IMR-90 (cell line): ENCODE data around the gene CACNA2D3. TPM values are rescaled to one million over a fixed set of nuclear protein-coding genes. Genes with fewer than 3 reads are reported as not detected.
A peak's percentile ranks its signal among the peaks of the same experiment; 100 is the strongest.

Source experiments
- ATAC-seq: fragments of 200-7000 bp; cut with Tn5 transposase; 2 replicates; pipeline ENCODE4 v1.9.1; 2020; ENCODE audit warnings: low read depth, mild to moderate bottlenecking, moderate library complexity
- BruUV-seq: library from RNA; stranded (reverse); fragments of 400-500 nt; replicated peaks from 2 replicates; lab custom pipeline; 2021; lab: Mats Ljungman, UMichigan
- CTCF ChIA-PET: fragments of 300-600 bp; formaldehyde crosslinking; extraction: SDS; loops from one replicate; lab custom pipeline; 2021; ENCODE audit warnings: antibody characterized with exemption; lab: Yijun Ruan, JAX
- POLR2A ChIA-PET: fragments of 300-600 bp; sonication (Branson Sonifier 250); formaldehyde crosslinking; loops from one replicate; lab custom pipeline; 2022; ENCODE audit warnings: antibody characterized with exemption; ENCODE audit not compliant: unreplicated experiment; lab: Charles Lee
- DNase-seq: peaks from one replicate; pipeline ENCODE4 v3.0.0; 2013
- H2AFZ ChIP-seq: replicated peaks from 2 replicates; pipeline ENCODE3; 2013; ENCODE audit warnings: low read length, mild to moderate bottlenecking; ENCODE audit not compliant: poor library complexity
- H2AK5ac ChIP-seq: 2 replicates; pipeline ENCODE4 v1.6.1; 2013; ENCODE audit warnings: low read depth, low read length, inconsistent platforms
- H2AK9ac ChIP-seq: replicated peaks from 2 replicates; pipeline ENCODE3; 2013; ENCODE audit warnings: mild to moderate bottlenecking, low read depth, low read length, moderate library complexity; ENCODE audit not compliant: poor library complexity
- H2BK120ac ChIP-seq: 2 replicates; pipeline ENCODE4 v1.6.1; 2013; ENCODE audit warnings: low read depth, low read length, inconsistent platforms
- H2BK15ac ChIP-seq: 3 replicates; pipeline ENCODE4 v1.6.1; 2013; ENCODE audit warnings: low read depth, low read length, inconsistent platforms
- H2BK20ac ChIP-seq: 2 replicates; pipeline ENCODE4 v1.6.1; 2013; ENCODE audit warnings: low read depth, mild to moderate bottlenecking, inconsistent platforms, low read length, moderate library complexity
- H2BK5ac ChIP-seq: 2 replicates; pipeline ENCODE4 v1.6.1; 2013; ENCODE audit warnings: mild to moderate bottlenecking, low read depth, low read length, inconsistent platforms; ENCODE audit not compliant: poor library complexity, severe bottlenecking
- H3K14ac ChIP-seq: replicated peaks from 2 replicates; pipeline ENCODE4 v1.6.1; 2013; ENCODE audit warnings: low read depth, low read length, inconsistent platforms
- H3K18ac ChIP-seq: 2 replicates; pipeline ENCODE4 v1.6.1; 2013; ENCODE audit warnings: low read depth, low read length, control low read depth
- H3K23ac ChIP-seq: 2 replicates; pipeline ENCODE4 v1.6.1; 2013; ENCODE audit warnings: low read depth, low read length, inconsistent platforms
- H3K27ac ChIP-seq: 2 replicates; pipeline ENCODE4 v1.5.1; 2013; ENCODE audit warnings: mild to moderate bottlenecking, control low read depth, low read length; ENCODE audit not compliant: insufficient read depth
- H3K27me3 ChIP-seq: 2 replicates; pipeline ENCODE4 v1.6.1; 2013; ENCODE audit warnings: low read length; ENCODE audit not compliant: control insufficient read depth, insufficient read depth
- H3K36me3 ChIP-seq: 2 replicates; pipeline ENCODE4 v1.6.1; 2013; ENCODE audit warnings: low read length, mixed read lengths; ENCODE audit not compliant: control insufficient read depth, insufficient read depth
- H3K4ac ChIP-seq: 2 replicates; pipeline ENCODE4 v1.6.1; 2013; ENCODE audit warnings: low read depth, low read length, inconsistent platforms
- H3K4me1 ChIP-seq: 2 replicates; pipeline ENCODE4 v1.6.1; 2013; ENCODE audit warnings: low read length, mixed read lengths; ENCODE audit not compliant: control insufficient read depth, insufficient read depth
- H3K4me2 ChIP-seq: 2 replicates; pipeline ENCODE4 v1.6.1; 2013; ENCODE audit warnings: low read depth, mild to moderate bottlenecking, control low read depth, low read length, moderate library complexity
- H3K4me3 ChIP-seq: 2 replicates; pipeline ENCODE4 v1.5.1; 2013; ENCODE audit warnings: low read depth, mild to moderate bottlenecking, control low read depth, low read length, moderate library complexity; ENCODE audit not compliant: insufficient read depth
- H3K56ac ChIP-seq: 2 replicates; pipeline ENCODE4 v1.6.1; 2013; ENCODE audit warnings: low read length, inconsistent platforms; ENCODE audit not compliant: insufficient read depth; ENCODE audit errors: extremely low read depth
- H3K79me1 ChIP-seq, 2 experiments: 2 replicates each; pipeline ENCODE4 v1.6.1; 2013; ENCODE audit warnings: low read length in 2 of 2, inconsistent platforms in 1 of 2, low read depth in 1 of 2
- H3K9ac ChIP-seq: 2 replicates; pipeline ENCODE4 v1.6.1; 2013; ENCODE audit warnings: low read depth, low read length, control low read depth
- H3K9me1 ChIP-seq: 2 replicates; pipeline ENCODE4 v1.6.1; 2013; ENCODE audit warnings: low read length, inconsistent platforms; ENCODE audit not compliant: insufficient read depth
- H3K9me3 ChIP-seq: 2 replicates; pipeline ENCODE4 v1.6.1; 2013; ENCODE audit warnings: low read length; ENCODE audit not compliant: control insufficient read depth, insufficient read depth
- H4K20me1 ChIP-seq: 2 replicates; pipeline ENCODE4 v1.6.1; 2013; ENCODE audit warnings: low read length, inconsistent platforms; ENCODE audit not compliant: insufficient read depth
- H4K5ac ChIP-seq: 2 replicates; pipeline ENCODE4 v1.6.1; 2013; ENCODE audit warnings: mild to moderate bottlenecking, low read depth, low read length, control low read depth
- H4K8ac ChIP-seq, 2 experiments: 2 replicates each; pipeline ENCODE4 v1.6.1; 2013; ENCODE audit warnings: low read depth in 2 of 2, low read length in 2 of 2, control low read depth in 1 of 2, inconsistent platforms in 1 of 2
- H4K91ac ChIP-seq: 2 replicates; pipeline ENCODE4 v1.6.1; 2013; ENCODE audit warnings: low read depth, low read length, inconsistent platforms; ENCODE audit not compliant: insufficient read depth
- BHLHE40 ChIP-seq: fragments of 150-350 bp; IDR thresholded peaks from 2 replicates; pipeline ENCODE4 v1.6.1; 2016; ENCODE audit warnings: mild to moderate bottlenecking, low read depth, low read length
- CEBPB ChIP-seq: IDR thresholded peaks from 2 replicates; pipeline ENCODE4 v1.6.1; 2012; ENCODE audit warnings: low read depth, low read length, improper control_type of control experiment
- CHD1 ChIP-seq: IDR thresholded peaks from 2 replicates; pipeline ENCODE4 v1.6.1; 2012; ENCODE audit warnings: low read depth, low read length, improper control_type of control experiment
- FOS ChIP-seq: fragments of 150-350 bp; IDR thresholded peaks from 2 replicates; pipeline ENCODE4 v1.6.1; 2016; ENCODE audit warnings: low read depth, low read length
- MAFK ChIP-seq: IDR thresholded peaks from 2 replicates; pipeline ENCODE4 v1.6.1; 2012; ENCODE audit warnings: low read depth, low read length, improper control_type of control experiment
- MAZ ChIP-seq: IDR thresholded peaks from 2 replicates; pipeline ENCODE4 v1.6.1; 2012; ENCODE audit warnings: low read depth, mild to moderate bottlenecking, low read length, improper control_type of control experiment, moderate library complexity, borderline replicate concordance
- MXI1 ChIP-seq: IDR thresholded peaks from 2 replicates; pipeline ENCODE4 v1.6.1; 2012; ENCODE audit warnings: low read depth, mild to moderate bottlenecking, low read length, moderate library complexity, borderline replicate concordance
- NFE2L2 ChIP-seq: fragments of 150-350 bp; IDR thresholded peaks from 2 replicates; pipeline ENCODE4 v1.6.1; 2016; ENCODE audit warnings: low read depth, mild to moderate bottlenecking, low read length
- POLR2A ChIP-seq: IDR thresholded peaks from 2 replicates; pipeline ENCODE4 v1.6.1; 2012; ENCODE audit warnings: mild to moderate bottlenecking, low read depth, low read length
- RAD21 ChIP-seq: IDR thresholded peaks from 2 replicates; pipeline ENCODE4 v1.6.1; 2012; ENCODE audit warnings: low read length, improper control_type of control experiment
- RFX5 ChIP-seq: IDR thresholded peaks from 2 replicates; pipeline ENCODE4 v1.8.0; 2012; ENCODE audit warnings: low read depth, mild to moderate bottlenecking, low read length, moderate library complexity
- SMC3 ChIP-seq: fragments of 150-350 bp; IDR thresholded peaks from 2 replicates; pipeline ENCODE4 v1.6.1; 2016; ENCODE audit warnings: low read depth, mild to moderate bottlenecking, antibody characterized with exemption, low read length, moderate library complexity
- WGBS, 2 experiments: methylation state at CpG; one replicate each; pipeline versions ENCODE4 v1.1.5 to v1.1.7; 2013; ENCODE audit warnings: missing lambda C conversion rate in 2 of 2; ENCODE audit not compliant: insufficient read length in 1 of 2; ENCODE audit errors: extremely low coverage in 2 of 2; 5-methylcytosine and 5-hydroxymethylcytosine counted together
- dilution Hi-C: fragments of 300-500 bp; cut with HindIII; formaldehyde crosslinking; loops from one replicate; pipeline ENCODE4 v1.14.3; 2018; ENCODE audit warnings: low sequenced_read_pairs; ENCODE audit not compliant: unreplicated experiment
- in situ Hi-C: fragments of 300-500 bp; cut with MboI; formaldehyde crosslinking; loops from 3 replicates; pipeline ENCODE4 v1.14.3; 2019; ENCODE audit warnings: low sequenced_read_pairs, inconsistent platforms, mixed read lengths
- intact Hi-C: fragments of 100-400 bp; cut with micrococcal nuclease; formaldehyde crosslinking; loops from 2 replicates; pipeline ENCODE4 v1.10.0; 2022
- polyA plus RNA-seq, 3 experiments: library from polyadenylated mRNA; depleted of rRNA; stranded (reverse); fragments of >200 nt; gene quantifications; 2 replicates each; pipeline ENCODE4 v1.2.3, GENCODE V29; 2012; ENCODE audit warnings: low replicate concordance in 1 of 3
- total RNA-seq: library from RNA; depleted of rRNA; stranded (reverse); fragments of >200 nt; gene quantifications from 2 replicates; pipeline ENCODE4 v1.2.3, GENCODE V29; 2012
- TF ChIP-seq, protein P1 (sequence below): fragments of 150-350 bp; IDR thresholded peaks from 2 replicates; pipeline ENCODE4 v1.6.1; 2016; ENCODE audit warnings: low read depth, mild to moderate bottlenecking, low read length, moderate library complexity, borderline replicate concordance
- TF ChIP-seq, protein P2 (sequence below): fragments of 150-350 bp; IDR thresholded peaks from 2 replicates; pipeline ENCODE4 v1.6.1; 2017; ENCODE audit warnings: mild to moderate bottlenecking, antibody characterized with exemption, low read length, low read depth
- TF ChIP-seq, protein P3 (sequence below): conservative IDR thresholded peaks from 2 replicates; pipeline ENCODE4 v1.5.1; 2012; ENCODE audit warnings: mild to moderate bottlenecking, low read depth, low read length, improper control_type of control experiment

Gene CACNA2D3
- total and polyA plus RNA-seq, 2 of the 4 experiments (the other 2 are of a cell fraction), result 0.36 to 0.41 TPM

DNA sequence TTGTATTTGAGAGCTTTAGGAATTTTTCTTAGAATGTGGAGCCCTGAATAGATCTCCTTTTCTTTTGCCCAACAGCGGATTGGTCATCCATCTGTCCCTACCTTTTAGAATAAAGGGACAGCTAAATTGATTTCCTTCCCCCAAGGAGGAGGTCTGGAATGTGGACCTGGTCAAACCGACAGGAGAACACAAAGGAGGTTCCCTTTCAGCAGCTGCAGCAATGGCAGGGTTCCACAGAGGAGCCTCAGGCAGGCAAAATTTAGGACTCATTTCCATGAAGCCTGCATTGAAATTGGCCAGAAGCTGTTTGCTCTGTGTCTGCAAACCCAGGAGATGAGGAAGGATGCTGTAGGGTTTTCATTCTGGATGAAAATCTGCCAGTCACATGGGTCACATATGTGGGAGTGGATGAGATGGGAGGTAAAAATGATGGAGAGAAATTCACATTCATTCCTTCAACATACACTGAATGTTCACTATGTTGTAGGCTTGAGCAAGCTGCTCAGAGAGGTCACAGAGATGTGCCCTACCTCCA lies 728.2 kb downstream of the CACNA2D3 start:
- no peak overlapping the region for H2AK9ac ChIP-seq
- H4K91ac ChIP-seq, result no peak overlapping the region
- H2BK5ac ChIP-seq, result no peak overlapping the region
- intact Hi-C loops, result loop anchor here (5.0 kb wide), 2 partner anchors 102 to 317 kb away; no protein-coding TSS in a partner anchor
- no peak overlapping the region for H2AFZ ChIP-seq
- no peak overlapping the region for H3K4me2 ChIP-seq
- no peak overlapping the region for H3K56ac ChIP-seq
- peaks cover 8% of the 10 kb centered on the region for H3K4me1 ChIP-seq
- H3K14ac ChIP-seq, result no peak overlapping the region
- no peak overlapping the region for H3K9ac ChIP-seq
- no peak overlapping the region for H2AK5ac ChIP-seq
- H4K8ac ChIP-seq, result no peak overlapping the region
- H3K79me1 ChIP-seq, result no peaks in the 10 kb centered on the region
- H2BK120ac ChIP-seq, result no peak overlapping the region
- no peaks in the 10 kb centered on the region for H3K36me3 ChIP-seq
- no peak overlapping the region for H3K18ac ChIP-seq
- no peak for DNase-seq
- H3K9me1 ChIP-seq, result no peaks in the 10 kb centered on the region
- no peak overlapping the region for H3K23ac ChIP-seq
- no peak overlapping the region for H3K4me3 ChIP-seq
- BruUV-seq, result no TSS peak
- dilution Hi-C loops, result no loop called here
- no peak for ATAC-seq
- H4K5ac ChIP-seq, result no peak overlapping the region
- H3K27ac ChIP-seq, result no peak overlapping the region
- H3K27me3 ChIP-seq, result peaks cover 12% of the 10 kb centered on the region
- H2BK15ac ChIP-seq, result no peak overlapping the region
- H3K9me3 ChIP-seq, result no peaks in the 10 kb centered on the region
- CTCF ChIA-PET, result no interaction called here
- TF ChIP-seq CHD1, result no peak
- no peak for TF ChIP-seq MXI1
- TF ChIP-seq BHLHE40, result no peak
- TF ChIP-seq, protein P1, sequence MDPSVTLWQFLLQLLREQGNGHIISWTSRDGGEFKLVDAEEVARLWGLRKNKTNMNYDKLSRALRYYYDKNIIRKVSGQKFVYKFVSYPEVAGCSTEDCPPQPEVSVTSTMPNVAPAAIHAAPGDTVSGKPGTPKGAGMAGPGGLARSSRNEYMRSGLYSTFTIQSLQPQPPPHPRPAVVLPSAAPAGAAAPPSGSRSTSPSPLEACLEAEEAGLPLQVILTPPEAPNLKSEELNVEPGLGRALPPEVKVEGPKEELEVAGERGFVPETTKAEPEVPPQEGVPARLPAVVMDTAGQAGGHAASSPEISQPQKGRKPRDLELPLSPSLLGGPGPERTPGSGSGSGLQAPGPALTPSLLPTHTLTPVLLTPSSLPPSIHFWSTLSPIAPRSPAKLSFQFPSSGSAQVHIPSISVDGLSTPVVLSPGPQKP, result no peak
- TF ChIP-seq RFX5, result no peak
- TF ChIP-seq MAFK, result no peak
- TF ChIP-seq SMC3, result no peak
- TF ChIP-seq NFE2L2, result no peak
- TF ChIP-seq FOS, result no peak
- TF ChIP-seq CEBPB, result no peak
- no peak for TF ChIP-seq RAD21
- TF ChIP-seq POLR2A, result no peak
- TF ChIP-seq, protein P2, sequence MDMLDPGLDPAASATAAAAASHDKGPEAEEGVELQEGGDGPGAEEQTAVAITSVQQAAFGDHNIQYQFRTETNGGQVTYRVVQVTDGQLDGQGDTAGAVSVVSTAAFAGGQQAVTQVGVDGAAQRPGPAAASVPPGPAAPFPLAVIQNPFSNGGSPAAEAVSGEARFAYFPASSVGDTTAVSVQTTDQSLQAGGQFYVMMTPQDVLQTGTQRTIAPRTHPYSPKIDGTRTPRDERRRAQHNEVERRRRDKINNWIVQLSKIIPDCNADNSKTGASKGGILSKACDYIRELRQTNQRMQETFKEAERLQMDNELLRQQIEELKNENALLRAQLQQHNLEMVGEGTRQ, result no peak
- TF ChIP-seq, protein P3, sequence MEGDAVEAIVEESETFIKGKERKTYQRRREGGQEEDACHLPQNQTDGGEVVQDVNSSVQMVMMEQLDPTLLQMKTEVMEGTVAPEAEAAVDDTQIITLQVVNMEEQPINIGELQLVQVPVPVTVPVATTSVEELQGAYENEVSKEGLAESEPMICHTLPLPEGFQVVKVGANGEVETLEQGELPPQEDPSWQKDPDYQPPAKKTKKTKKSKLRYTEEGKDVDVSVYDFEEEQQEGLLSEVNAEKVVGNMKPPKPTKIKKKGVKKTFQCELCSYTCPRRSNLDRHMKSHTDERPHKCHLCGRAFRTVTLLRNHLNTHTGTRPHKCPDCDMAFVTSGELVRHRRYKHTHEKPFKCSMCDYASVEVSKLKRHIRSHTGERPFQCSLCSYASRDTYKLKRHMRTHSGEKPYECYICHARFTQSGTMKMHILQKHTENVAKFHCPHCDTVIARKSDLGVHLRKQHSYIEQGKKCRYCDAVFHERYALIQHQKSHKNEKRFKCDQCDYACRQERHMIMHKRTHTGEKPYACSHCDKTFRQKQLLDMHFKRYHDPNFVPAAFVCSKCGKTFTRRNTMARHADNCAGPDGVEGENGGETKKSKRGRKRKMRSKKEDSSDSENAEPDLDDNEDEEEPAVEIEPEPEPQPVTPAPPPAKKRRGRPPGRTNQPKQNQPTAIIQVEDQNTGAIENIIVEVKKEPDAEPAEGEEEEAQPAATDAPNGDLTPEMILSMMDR, result no peak
- TF ChIP-seq MAZ, result no peak
- H3K4ac ChIP-seq, result no peak overlapping the region; the same call in 1 of the 2 replicates
- in situ Hi-C loops, result loop anchor here (25.0 kb wide), 1 partner anchor 412 kb away; no protein-coding TSS in a partner anchor
- WGBS, 2 experiments, result no CpG with 5 or more reads among the region's 2 CpGs
- peak overlapping the region; percentile 25; the same call in 1 of the 2 replicates for H2BK20ac ChIP-seq
- H4K20me1 ChIP-seq, result no peaks in the 10 kb centered on the region
- POLR2A ChIA-PET, result no interaction called here
